GM19238 (cell line): ENCODE data around the gene ALOX5AP.
"Not testable (repeated sequence)": the region's sequence is repeated elsewhere in the genome, so short reads cannot be mapped to it uniquely, and the experiment has no call there.

Experiments used
- DNase-seq: peaks from one replicate; pipeline ENCODE4 v3.0.0; 2011; ENCODE audit warnings: low spot score; ENCODE audit not compliant: insufficient read length

Gene ALOX5AP

GRCh38 chr13:30737511-30738337 is 2.4 kb downstream of the ALOX5AP start:
- no peak for DNase-seq

- DNase-seq, result no peak
Observed at GRCh38 chr13:30738526-30739236, 3.3 kb downstream of the ALOX5AP start.

- DNase-seq, result no peak
Observed at GRCh38 chr13:30739237-30739528, 3.8 kb downstream of the ALOX5AP start.

- DNase-seq, result peak; percentile 12
Observed at GRCh38 chr13:30739761-30740642, 4.7 kb downstream of the ALOX5AP start.

- no peak for DNase-seq
Observed at GRCh38 chr13:30742901-30743300, 7.6 kb downstream of the ALOX5AP start.

- DNase-seq, result no peak
Observed at GRCh38 chr13:30743319-30744055, 8.1 kb downstream of the ALOX5AP start.

GRCh38 chr13:30744056-30744680 is 8.8 kb downstream of the ALOX5AP start:
- DNase-seq, result peak; percentile 84

GRCh38 chr13:30744681-30745077 is 9.3 kb downstream of the ALOX5AP start:
- DNase-seq, result no peak

GRCh38 chr13:30745906-30746686 is 10.8 kb downstream of the ALOX5AP start:
- DNase-seq, result no peak

- no peak for DNase-seq
Observed at GRCh38 chr13:30746791-30747190, 11.4 kb downstream of the ALOX5AP start.

GRCh38 chr13:30747845-30748244 is 12.5 kb downstream of the ALOX5AP start:
- not testable (repeated sequence) for DNase-seq

GRCh38 chr13:30748717-30749116 is 13.4 kb downstream of the ALOX5AP start:
- no peak for DNase-seq

GRCh38 chr13:30750036-30750435 is 14.7 kb downstream of the ALOX5AP start:
- DNase-seq, result no peak

GRCh38 chr13:30751183-30751933 is 16.0 kb downstream of the ALOX5AP start:
- no peak for DNase-seq

- DNase-seq, result no peak
Observed at GRCh38 chr13:30752201-30752797, 17.0 kb downstream of the ALOX5AP start.

GRCh38 chr13:30753030-30753616 is 17.8 kb downstream of the ALOX5AP start:
- DNase-seq, result no peak

GRCh38 chr13:30755678-30756077 is 20.3 kb downstream of the ALOX5AP start:
- DNase-seq, result no peak

- no peak for DNase-seq
Observed at GRCh38 chr13:30757026-30757742, 21.8 kb downstream of the ALOX5AP start.
